Activated CD4-positive, alpha-beta T cell treated with anti-CD3 and anti-CD28 coated beads for 1 hour (primary cell): ENCODE data around the gene MPZL1.
"Not testable (repeated sequence)": the region's sequence is repeated elsewhere in the genome, so short reads cannot be mapped to it uniquely, and the experiment has no call there.

ENCODE experiments used
- DNase-seq: peaks from one replicate; pipeline ENCODE4 v3.0.0-alpha.2; 2020

MPZL1 gene

DNA sequence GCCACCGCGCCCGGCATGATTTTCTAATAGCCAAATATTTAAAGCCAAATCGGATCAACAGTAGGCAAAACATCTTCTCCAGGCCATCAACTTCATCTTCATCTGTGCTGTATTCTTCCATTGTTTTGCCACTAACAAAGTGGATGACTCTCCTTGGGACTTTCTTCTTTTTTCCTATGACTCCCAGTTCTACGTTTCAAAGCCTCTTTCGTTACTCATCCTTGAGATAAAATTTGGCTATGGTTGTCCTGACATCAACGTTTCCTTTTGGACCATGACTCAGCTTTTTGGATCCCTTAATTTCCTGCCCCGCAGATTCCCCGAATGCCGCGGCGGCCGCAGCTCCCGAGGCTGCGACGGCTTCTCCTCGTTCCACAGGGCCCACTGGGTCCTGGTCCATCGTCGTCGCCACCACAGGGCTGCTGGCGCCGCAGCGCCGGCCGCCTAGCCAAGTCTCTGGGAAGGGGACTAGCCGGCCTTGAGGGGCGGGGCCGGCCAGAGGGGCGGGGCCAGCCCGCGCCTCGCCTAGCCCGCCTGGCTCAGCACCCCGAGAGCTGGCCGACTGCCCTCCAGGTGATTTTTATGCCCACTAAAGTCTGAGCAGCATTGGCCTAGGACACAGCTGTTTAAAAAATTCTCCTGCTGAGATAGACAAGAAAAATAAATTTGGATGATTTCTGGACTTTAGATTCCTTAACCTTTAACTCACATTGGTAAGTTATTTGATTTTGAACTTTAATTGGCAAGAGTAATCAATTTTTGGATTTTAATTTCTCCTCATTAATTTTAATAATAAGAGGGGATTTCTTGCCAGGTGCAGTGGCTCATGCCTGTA, 98.3 kb downstream of the MPZL1 start:
- no peak for DNase-seq

DNA sequence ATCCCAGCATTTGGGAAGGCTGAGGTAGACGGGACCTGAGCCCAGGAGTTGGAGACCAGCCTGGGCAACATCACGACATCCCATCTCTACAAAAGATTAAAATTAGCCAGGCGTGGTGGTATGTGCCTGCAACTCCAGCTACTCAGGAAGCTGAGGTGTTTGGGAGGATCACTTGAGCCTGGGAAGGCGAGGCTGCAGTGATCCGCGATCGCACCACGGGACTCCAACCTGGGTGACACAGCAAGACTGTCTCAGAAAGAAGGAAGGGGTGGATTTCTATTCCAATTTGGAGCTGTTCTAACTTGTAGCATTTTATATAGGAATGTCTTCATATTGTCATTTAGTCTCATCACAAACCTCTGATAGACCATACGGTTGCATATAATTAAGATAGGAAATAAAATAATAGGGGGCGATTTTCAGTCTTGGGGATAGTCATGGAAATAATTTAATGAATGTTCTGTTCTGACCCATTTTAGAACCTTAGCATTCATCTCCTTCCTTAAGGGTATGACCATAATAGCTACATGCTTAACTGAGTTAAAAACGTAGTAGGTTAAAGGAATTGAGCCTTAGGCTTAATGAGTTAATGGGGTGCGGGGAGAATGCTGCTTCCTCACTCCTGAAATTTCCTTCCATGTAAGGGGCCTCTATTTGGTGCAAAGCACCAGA, 99.0 kb downstream of the MPZL1 start:
- DNase-seq = no peak

DNA sequence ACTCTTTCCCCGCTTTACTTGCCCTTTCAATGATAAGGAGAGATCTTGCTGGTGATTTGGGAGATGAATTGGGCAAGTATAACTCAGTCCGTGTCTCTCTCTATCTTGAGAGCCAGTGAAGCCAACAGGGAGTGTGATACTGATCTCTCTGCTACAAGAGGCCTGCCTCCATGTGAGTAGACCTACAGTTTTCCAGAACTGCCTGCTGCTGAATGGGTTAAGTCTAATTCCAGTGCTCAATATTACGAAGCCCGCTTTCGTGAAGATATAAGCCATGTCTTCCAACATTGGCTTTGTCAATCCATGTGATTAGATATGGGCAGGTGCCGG, 99.5 kb downstream of the MPZL1 start:
- DNase-seq = no peak

DNA sequence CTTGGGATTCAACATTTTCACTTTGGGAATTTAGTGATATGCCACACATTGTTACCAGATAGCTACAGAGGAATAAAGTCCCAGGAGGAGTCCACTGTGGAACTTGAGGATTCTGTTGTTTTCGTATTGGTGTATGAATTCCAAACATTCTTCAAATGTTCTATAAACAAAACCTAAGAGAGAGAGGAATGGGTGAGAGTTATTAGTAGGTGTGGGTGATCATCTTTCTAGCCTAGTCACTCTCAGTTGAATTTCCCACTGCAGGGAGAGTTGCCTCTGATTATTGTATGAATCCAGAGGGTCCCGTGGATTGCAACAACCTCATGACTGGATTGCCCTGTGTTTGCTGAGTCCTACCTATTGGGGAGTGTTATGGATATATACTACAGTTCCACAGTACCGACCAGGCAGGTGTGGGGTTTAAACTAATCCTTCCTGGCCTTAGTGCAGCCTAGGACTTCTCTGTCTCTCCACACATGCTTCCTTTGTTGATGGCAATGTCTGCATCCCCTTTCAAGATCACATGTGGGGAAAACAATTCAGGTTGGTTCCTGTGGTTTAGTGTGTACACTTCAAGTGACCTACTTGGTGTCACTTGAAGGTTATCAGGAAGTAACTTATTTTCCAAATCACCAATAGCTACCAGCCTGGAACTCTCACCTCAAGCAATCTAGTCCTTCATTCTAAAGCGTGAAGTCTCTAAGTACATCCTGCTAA, 100.3 kb downstream of the MPZL1 start:
- DNase-seq = no peak

DNA sequence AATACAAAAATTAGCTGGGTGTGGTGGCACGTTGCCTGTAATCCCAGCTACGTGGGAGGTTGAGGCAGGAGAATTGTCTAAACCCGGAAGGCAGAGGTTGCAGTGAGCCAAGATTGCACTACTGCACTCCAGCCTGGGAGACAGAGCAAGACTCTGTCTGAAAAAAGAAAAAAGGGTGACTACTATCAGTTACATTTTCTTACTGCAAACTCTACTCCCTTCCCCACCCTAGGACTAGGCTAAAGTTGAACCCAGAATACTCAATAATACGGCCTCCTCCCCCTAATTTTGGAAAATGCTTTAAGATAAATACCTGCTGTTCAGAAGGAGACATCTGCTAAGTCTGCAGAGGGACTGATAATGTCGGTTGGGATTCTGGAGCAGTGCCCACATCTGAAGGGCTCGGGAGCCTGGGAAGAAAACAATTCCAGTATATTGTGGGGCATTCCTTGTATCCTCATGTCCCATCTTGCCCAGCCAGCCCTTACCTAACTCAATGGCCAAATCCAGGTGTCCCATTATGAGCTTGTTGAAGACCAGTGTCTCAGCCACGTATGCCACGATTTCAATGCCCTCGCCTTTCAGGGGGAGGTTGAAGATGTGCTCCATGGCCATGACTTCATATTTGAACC, 102.5 kb downstream of the MPZL1 start:
- DNase-seq = no peak

DNA sequence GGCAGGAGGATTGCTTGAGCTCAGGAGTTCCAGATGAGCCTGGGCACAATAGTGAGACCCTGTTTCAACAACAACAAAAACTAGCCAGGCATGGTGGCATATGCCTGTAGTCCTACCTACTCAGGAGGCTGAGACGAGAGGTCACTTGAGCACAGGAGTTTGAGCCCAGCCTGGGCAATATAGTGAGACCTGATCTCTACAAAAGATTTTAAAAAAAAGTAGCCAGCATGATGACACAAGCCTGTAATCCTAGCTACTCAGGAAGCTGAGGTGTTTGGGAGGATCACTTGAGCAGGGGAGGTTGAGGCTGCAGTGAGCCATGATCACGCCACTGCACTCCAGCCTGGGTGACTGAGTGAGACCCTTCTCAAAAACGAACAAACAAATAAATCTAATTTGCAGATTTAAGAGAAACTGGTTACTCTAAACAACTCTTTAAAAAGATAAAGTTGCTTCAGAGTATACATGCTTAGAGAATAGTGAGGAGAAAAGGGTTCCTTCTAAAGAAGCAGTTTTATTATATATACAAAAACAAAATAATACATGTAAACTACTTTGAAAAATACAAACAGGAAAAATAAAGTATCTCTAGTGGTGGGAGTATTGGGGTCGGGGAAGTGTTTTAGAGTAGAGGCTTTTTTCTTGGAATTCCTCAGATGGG, 103.8 kb downstream of the MPZL1 start:
- no peak for DNase-seq

DNA sequence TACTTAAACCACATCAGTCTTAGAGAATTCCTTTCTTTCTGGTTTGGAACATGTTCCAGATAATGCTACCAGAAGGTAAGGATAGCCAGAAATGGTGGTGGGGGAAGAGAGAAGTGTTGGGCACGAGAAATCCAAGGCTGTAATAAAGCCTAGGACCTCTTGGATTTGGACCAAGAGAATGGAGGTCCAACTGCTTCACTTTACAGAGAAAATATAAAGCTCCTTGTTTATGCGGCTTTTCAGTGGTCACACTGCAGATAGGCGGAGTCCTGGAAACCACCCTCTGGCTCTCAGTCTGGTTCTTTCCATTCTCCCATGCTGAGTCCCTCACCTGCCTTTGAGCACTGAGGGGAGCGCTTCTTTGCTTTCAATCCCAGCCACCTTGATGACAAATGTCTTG, 104.3 kb downstream of the MPZL1 start:
- DNase-seq = no peak

DNA sequence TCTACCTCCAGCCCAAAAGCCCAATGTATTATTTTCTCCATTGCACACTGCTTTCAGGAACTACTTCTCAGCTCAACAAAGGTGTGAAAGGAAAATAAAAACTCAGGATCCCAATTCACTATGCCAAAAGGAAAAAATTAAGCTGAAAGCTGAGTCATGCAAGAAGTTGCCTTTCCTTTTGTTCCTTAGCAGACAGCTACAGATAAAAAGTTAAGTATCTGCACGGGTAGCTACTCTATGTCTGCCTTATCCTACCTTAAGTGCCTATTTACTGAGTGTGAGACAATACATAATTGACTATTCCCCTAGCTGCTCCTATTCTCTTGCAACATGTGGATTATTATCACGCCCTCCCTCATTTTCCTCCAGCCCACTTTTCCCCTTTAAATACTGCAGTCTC, 108.1 kb downstream of the MPZL1 start:
- no peak for DNase-seq

DNA sequence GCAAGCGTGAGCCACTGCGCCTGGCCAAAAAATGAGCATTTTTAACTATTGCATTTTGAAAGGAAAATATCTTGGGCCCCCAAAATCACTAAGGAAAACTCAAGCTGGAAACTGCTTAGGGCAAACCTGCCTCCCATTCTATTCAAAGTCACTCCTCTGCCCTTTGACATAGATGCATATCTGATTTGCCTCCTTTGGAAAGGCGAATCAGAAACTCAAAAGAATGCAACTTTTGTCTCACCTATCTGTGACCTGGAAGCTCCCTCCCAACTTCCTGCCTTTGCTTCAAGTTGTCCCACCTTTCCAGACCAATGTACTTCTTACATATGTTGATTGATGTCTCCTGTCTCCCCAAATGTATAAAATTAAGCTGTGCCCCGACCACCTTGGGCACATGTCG, 108.9 kb downstream of the MPZL1 start:
- not testable (repeated sequence) for DNase-seq

DNA sequence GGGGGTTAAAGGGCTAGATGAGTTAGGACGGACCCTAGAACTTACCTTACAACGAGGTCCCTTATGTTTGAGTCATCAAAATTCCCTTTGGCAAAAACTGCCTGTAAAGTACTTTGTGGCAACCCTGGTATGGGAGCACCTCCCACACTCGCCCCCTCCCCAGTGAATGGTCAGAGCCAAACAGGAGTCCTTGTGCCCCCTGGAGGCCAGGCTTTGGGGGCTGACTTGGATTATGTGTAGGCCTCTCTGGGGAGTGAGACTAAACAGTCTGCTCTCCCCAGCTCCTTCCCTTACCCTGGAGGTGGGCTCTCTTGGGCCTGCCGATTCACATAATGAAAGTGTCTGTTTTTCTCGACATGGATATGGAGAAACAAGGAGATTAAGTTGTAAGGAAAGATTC, 110.9 kb downstream of the MPZL1 start:
- no peak for DNase-seq

DNA sequence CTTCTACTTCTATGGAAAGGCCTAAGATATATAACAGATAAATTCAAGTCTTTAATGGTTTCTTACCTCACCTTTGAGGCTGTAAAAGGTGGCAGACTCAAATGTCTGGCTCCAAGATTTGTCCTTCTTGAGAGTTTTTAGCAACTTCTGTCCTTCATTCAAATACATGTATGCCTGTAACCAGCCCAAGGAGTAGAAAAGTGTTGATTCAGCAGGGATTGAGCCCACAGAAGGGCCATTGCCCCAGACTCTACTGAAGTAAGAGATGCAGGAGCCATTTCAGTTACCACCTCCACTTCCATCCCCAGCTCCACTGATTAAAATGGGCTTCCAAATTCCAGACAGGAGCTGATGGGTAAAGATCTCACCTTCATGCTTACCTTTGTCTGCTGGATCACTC, 112.1 kb downstream of the MPZL1 start:
- DNase-seq = no peak

DNA sequence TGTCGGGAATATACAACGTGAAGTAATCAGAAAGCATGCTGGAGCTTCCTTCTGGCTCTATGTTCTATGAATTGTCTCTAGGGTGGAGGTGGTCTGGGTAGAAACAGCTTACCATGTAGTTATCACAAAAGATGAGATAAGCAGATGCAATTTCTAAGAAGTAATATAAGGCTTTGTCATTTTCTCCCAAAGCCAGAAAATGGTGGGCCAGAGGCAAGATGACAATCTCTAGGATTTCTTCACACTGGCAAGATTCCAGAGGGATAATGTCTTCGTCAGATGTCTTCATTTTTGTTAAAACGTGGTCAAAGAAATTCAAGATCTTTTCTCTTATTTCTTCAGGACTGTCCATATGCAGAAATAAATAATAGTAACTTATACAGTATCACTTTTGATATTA, 114.4 kb downstream of the MPZL1 start:
- DNase-seq = no peak

DNA sequence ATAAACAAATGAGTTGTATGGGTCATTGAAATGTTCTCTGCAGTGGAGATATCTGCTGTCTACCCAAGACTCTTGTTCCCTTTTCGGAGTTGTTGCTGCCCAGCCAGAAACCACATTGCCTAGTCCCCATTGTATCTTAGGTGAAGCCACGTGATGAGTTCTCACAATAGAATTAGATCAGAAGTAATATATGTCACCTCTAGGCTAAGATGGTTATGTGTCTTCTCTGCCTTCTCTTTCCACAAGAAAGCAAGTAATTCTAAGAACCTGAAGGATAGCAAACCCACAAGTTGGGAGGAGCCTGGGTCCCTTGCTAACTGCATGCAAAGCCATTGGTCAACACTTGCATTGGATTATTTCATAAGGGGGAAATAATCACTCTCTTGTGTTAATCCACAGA, 115.5 kb downstream of the MPZL1 start:
- no peak for DNase-seq

DNA sequence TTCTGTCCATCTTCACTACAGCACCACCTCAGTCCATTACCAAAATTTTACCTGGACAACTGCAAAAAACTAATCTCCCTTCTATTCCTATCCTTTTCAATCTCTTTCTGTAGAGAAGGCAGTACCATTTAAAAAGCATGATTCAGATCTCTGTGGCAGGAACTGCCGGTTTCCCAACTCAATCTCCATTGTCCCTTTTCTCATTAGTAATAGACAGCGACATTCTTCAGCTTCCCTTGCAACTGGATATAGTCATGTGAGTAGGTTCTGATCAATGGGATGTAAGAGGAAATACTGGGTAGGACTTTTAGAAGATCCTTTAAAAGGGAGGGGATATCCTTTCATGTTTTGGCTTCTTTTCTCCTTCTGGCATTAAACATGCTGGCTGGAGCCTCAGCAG, 117.2 kb downstream of the MPZL1 start:
- DNase-seq = no peak
